GM21367 (cell line): ENCODE data around the gene NAXE.
"Not testable (repeated sequence)": the region's sequence is repeated elsewhere in the genome, so short reads cannot be mapped to it uniquely, and the experiment has no call there.

Experiments
- ATAC-seq: cut with Tn5 transposase; IDR thresholded peaks from one replicate; pipeline ENCODE4 v1.9.1; 2021; ENCODE audit not compliant: unreplicated experiment

The NAXE gene

DNA sequence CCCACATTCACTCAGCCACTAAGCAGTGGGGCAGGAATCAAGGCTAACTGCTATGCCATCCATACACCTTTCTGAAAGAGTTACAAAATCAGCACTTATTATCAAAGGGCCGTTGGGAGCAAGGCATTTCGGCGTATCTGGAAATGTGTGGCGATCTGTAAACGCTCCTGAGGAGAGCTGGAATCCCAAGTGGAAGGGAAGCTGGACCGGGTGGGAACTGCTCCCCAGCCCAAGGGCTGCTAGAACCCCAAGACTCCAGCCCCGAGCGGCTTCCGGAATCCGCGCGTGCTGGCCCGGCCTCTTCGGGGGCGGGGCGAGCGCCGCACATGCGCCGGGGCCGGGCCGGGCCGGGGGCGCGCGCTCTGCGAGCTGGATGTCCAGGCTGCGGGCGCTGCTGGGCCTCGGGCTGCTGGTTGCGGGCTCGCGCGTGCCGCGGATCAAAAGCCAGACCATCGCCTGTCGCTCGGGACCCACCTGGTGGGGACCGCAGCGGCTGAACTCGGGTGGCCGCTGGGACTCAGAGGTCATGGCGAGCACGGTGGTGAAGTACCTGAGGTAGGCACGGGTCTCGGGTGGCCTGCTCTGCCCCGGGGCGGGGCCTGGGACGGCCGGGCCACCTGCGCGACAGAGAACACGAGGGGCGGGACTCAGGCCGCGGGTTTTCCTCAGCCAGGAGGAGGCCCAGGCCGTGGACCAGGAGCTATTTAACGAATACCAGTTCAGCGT, at the start of gene NAXE:
Gene NAXE (plus strand): TSS at position 345 of the 726 bp plus-strand sequence. CDS start 29 bp downstream, at position 374.
- peak; percentile 86 for ATAC-seq

DNA sequence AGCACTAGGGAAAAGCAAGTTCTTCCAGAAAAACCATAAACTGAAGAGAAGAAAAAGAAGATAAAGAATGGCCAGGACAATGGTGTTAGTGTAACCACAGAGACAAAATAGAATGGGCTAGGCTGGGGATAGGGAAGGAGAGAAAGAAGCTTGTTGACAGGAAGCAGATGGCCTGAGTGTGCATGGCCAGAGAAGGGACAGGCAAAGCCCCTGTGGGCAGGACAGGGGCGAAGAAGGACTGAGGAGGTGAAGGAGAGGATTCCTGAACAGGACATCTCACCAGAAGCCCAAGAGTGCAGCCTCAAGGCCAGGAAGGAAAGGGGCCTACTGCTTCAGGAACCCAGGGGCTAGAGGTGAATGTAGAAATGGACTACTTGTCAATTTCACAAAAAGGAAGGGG, 48.5 kb upstream of the NAXE start:
- no peak for ATAC-seq

DNA sequence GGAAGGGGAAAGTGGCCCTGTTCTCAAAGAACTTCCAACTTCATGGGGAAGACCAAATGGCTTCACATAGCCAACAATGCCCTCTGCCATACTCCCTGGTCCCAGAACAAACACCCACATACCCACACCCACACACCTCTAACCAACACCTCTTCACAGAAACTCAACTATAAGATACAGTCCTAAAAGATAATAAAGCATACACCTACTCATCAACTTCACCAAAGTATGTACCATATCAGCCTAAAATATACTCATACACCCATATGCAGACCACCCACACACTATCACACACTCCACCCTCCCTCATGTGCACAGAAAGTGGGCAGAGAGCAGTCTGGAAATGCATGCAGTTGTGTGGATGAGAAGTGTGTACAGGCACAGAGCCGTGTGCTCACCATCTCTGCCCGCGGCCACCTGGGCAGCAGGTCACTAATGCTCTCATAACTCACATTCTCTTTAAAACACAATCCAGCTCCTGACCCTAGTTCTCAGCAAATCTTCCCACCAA, 46.9 kb upstream of the NAXE start:
- no peak for ATAC-seq

DNA sequence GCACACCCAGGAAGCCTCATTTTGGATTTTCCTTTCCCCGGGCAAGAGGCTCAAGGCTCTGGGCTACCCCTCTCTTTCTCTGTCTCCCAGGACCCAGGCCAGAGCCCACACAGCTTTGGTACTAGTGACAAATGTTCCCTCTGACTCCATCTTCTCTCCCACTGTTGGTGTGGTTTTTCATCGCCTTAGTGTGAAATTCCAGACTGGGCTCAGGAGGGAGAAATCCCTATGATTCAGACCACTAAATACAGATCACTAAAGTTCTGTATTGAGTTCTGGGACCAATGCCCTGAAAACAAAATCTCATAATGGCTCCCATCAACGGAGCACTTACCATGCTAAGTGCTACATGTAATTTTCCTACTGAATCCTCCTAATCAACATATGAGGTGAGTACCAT, 45.3 kb upstream of the NAXE start:
- no peak for ATAC-seq

DNA sequence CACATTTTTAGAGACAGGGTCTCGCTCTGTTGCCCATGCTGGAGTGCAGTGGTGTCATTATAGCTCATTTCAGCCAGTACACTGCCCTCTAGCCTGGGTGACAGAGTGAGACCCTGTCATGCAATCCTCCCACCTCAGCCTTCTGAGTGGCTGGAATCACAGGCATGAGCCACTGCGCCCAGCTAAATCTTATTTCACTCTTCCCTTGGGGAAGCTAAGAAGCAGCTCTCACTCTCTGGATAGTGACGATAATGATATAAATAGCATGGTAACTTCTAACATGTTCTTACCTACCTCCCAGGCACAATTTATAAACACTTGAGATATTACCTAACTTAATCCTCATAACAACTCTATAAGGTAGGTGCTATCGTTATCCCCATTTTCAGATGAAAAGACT, 44.1 kb upstream of the NAXE start:
- no peak for ATAC-seq

DNA sequence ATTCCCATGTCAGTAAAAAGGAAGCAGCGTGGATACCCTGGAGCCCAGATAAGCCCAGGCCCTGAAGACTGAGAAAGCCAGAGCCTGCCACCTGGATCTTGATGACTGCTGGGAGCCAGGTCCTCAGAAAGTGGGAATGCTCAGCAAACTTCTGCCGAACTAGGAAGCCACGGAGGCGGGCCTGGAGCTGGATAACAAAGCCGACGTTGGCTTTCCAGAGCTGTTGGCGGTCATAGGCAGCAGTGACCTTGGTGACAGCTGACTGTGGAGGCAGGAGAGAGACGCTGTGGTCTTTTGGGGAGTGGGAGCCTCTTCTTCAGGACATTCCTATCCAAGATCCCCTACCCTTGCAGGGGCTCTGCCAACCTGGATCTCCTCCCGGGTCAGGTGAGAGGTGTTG, 43.6 kb upstream of the NAXE start:
- no peak for ATAC-seq

DNA sequence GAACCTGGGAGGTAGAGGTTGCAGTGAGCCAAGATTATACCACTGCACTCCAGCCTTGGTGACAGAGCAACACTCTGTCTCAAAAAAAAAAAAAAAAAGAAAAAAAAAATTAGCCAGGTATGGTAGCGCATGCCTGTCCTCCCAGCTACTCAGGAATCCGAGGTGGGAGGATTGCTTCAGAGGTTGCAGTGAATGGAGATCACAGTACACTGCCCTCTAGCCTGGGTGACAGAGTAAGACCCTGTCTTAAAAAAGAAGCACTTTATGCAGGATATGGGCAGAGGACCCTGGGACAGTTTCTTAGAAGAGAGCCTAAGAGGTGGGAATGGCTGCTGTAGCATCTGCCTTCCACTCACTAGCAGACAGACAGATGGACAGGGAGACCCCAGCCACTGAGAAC, 42.2 kb upstream of the NAXE start:
- ATAC-seq, result no peak

DNA sequence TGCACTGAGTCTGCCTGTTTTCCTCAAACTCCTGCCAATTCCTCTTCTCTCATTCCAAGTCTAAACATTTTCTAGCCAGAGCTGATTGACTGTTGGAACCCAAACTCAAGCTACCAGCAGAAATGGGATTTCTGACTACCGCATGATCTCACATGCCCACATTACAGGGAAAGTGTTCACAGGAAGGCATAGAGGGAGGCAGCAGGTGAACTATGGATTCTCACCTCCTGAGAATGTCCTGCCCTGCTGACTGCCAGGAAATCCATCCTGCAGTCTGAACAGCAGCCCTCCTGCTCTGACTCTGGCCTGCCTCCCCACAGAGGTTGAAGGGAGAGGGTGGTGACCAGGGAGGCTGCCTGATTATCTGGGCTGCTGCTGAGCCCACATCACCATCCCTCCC, 41.7 kb upstream of the NAXE start:
- ATAC-seq, result no peak

DNA sequence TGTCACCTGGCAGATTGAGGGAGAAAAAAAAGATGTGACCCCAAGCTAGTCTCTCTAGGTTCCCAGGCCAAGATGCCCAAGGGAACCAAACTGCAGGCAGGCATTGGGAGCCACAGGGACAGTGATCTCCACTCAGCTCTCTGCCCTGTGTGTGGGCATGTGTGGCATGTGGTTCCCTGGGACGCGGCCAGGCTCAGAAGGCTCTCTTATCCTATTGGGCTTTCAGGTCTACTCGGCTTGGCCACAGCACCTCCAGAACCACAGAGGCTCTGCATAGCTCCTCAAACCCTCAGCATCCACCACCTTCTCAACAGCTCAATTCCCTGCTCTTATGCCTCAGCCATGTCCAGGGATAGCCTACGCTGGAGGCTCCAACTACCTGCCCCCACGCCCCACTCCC, 41.2 kb upstream of the NAXE start:
- no peak for ATAC-seq

DNA sequence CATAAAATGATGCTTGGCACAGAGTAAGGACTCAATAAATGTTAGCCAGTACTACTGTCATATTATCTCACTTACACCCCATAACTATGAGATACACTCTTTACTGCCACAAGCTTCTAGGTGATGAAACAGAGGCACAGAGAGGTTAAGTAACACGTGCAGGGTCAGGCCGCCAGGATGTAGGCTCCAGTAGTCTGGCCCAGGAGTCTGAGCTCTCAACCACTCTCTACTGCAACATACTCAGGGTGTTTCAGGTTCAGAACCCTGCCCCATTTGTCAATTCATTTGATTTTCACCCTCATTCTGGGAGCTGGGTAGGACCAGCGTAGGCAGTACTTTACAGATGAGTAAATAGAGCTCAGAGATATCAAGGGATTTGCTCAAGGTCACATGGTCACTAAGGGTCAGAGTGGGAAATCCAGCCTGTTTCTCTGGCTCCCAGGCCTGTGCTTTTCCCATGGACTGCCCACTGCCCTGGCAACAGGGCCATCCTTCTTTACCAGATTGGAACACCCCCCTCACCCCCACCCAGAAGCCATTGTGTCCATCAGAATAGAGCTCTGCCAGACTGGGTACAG, 40.4 kb upstream of the NAXE start:
- ATAC-seq, result no peak

DNA sequence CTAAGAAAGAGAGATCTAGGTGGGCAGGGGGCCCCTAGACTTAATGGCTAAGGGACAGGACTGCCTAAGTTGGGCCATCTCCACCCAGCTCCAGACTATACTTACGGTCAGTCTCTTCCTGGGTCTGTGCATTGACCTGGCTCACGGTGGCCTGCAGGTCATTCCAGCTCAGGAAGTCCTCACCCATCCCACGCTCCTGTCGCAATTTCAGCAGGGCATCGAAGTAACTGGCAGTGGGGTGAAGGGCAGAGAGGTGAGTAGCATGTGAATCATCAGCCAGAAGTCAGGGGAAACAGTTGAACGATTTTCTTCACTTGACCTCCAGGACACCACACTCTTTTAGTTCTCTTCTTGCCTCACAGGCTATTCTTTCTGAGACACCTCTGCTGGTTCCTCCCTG, 39.7 kb upstream of the NAXE start:
- ATAC-seq, result no peak

DNA sequence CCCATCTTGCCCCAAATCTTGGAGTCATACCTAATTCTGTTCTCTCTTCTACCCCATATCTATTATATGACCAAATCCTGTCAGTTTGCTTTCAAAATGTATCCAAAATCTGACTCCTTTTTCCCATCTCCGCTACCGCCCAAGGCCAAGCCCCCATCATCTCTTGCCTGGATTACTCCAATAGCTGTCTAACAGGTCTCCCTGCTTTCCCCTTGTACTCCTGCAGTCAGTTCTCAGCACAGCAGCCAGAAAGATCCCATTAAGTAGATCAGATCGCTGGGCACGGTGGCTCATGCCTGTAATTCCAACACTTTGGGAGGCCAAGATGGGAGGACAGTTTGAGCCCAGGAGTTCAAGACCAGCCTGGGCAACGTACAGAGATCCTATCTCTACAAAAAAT, 39.1 kb upstream of the NAXE start:
- ATAC-seq, result no peak

DNA sequence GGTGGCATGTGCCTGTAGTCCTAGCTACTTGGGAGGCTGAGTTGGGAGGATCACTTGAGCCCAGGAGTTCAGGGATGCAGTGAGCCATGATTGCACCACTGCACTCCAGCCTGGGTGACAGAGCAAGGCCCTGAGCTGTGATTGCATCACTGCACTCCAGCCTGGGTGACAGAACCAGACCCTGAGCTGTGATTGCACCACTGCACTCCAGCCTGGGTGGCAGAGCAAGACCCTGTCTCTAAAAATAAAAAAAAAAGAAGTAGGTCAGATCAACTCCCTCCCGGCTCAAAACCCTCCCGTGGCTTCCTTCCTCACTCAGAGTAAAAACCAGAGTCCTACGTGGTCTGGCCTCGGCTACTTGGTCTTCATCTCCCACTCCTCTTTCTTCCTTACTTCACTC, 38.6 kb upstream of the NAXE start:
- not testable (repeated sequence) for ATAC-seq

DNA sequence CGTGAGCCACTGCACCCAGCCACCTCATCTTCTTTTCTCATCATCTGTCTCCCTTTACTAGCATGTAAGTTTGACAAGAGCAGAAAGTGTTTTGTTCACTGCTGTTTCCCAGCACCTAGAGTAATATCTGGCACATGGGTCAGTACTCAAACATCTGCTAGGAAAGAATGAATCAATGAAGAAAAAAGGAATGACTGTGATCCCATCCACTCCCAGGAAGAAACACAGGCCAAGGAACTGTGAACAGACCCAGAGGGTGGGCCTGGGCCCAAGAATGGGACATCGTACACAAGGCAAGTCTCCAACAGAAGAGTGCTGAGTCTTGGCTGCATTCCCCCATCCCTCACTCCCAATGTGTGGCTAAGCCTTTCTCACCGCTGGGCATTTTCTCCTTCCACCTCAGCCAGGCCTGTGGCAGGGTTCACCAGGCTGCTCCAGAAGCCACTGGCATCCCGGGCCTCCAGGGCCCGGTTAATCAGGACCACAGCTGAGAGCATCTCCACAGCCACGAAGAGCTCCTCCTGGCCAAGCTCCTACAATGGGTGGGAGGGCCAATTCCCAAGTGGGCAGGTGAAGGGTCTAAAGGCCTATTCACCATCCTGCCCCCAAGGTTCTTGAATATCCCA, 37.6 kb upstream of the NAXE start:
- no peak for ATAC-seq

DNA sequence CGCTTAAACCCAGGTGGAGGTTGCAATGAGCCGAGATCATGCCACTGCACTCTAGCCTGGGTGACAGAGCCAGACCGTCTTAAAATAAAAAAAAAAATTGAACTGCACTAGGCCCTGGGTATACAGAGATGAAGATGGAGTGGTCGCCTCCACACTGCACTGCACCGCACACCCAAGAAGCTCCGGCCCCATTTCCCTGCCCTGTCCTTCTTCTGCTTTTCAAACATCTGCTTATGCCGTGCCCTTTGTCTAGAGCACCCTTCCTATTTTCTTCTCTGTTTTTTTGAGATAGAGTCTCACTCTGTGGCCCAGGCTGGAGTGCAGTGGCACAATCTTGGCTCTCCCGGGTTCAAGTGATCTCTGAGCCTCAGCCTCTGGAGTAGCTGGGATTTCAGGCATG, 36.6 kb upstream of the NAXE start:
- ATAC-seq, result no peak

DNA sequence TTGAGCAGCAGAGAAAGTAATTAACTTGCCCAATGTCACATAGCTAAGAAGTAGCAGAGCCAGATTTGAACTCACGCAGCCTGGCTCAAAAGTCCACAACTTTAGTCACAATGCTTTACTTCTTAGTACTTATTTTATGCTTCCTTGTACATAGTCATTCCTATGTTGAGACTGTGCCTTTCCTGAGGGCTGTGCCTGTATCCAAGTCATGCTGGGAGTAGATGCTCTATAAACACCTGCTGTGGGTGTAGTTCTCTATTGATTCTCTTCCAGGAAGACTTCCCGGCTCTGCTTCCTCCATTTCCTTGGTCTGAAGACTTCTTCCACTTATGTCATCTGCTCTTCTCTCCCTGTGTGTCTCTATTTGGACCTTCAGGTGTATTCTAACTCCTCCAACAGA, 35.9 kb upstream of the NAXE start:
- ATAC-seq, result no peak

DNA sequence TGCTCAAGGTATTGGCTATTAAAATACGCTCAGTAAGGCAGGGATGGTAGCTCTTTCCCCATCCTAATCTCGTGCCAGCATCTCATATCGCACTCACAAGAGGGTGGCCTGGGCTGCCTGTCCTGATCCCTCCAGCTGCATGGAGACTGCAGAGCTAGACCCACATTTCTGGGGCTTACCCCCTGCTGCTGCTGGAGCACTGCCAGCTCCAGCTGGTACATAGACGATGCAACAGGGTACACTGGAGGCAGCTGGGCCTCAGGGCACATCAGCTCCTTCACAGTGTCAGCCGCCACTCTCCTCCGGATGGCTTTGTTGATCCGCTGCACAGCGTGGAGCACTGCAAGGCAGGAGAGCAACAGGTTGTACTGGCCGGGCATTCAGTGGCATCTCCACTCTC, 35.2 kb upstream of the NAXE start:
- no peak for ATAC-seq

DNA sequence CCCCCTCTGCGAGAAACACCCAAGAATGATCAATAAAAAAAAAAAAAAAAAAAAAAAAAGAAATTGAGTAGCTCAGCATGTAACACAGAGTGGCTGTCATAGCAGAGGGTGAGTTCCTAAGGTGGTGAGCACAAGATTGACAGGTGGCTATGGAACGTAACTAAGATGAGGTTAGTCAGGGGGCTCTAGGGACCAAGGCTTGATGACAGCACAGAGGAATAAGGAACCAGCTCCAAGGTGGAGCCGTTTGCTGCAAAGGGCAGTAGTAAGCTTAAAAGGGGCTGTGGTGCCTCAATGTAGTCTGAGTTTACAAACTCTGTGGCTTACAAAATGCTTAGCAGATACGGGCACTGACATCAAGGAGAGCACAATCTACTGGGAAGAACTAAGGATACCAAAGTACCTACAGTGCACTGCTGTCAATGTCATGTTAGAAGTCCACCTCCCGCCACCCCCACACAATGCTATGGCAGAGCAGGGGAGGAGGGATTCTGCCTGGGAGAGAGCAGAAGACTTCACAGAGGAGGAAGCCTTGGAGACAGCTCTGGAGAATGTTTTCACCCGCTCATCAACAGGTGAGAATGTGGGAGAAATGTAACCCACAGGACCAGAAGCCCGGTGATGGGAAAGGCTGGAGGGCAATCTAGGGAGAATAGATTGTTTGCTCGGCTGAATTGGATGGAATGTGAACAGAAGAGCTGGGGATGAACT, 32.3 kb upstream of the NAXE start:
- ATAC-seq, result no peak

DNA sequence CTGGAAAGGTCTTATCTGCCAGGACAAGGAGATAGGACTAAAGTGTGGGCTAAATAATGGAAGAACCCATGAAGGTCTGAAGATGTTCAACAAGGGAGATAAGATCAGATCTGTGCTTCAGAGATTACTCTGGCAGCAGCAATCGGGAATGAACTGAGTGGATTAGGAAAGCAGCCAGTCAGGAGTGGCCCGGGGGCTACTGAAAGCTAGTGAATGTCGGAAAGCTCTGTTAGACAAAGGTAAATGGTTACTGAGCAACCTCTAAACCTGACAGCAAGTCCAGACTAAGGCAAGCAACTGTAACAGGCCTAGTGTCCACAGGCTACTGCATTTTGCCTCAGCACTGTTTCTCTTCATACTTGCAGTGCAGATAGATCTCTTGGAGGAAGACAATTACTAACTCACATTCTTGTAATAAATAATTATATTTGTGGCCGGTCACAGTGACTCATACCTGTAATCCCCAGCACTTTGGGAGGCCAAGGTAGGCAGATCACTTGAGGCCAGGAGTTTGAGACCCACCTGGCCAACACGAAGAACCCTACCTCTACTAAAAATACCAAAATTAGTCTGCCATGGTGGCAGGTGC, 31.7 kb upstream of the NAXE start:
- ATAC-seq, result no peak

DNA sequence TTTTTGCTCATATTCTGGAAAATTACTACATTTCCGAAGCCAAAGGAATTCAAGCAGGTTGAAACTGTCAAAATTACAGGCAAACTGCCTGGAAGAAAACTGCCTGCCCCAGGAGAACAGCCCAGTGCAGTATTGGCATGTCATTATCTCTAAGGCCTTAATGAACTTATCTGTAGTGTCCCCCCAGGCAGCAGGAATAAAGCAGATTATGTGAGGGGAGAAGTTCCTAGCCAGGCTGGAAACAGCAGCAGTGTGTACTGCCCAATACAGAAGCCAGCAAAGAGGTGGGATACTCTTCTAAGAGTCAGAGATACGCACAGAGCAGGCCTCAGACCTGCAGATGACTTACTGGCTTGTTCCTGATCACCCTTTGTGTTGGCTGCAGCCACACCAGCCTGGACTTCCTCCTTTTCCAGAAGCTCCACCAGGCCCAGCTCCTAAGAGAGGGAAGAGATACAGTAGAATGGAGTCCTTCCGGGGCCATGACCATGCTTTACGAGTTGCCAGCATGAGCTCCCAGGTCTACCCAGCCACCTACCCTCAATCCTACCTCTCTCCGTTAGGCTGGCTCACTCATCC, 30.9 kb upstream of the NAXE start:
- ATAC-seq, result no peak

DNA sequence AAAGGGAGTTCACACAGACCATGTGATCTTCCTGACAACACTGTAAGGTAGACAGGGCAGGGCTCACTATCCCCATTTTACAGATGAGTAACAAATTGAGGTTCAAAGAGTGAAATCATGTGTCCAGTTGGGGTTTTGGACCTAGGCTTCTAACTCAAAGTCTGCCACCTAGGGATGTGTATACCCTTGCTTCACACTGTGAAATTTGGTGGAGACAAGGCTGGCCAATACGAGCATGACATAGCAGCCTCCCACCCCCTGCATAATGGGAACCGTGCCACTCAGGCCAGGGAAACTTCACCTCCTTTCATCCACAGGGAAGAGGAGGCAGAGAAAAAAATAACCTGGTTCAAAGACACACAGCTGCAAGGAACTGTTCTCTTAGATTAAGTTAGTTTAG, 26.1 kb upstream of the NAXE start:
- ATAC-seq, result no peak
